ENCODE data around the gene ASB15. TPM values are rescaled to one million over a fixed set of nuclear protein-coding genes. Genes with fewer than 3 reads are reported as not detected.

ASB15 gene
- total and polyA plus RNA-seq, 2 of the 13 experiments (the other 11 are each of a cell fraction or from before 2014, with no cell fraction given): not detected

GRCh38 chr7:123557398-123558288 is 44.0 kb upstream of the ASB15 start, which contains the start of gene NDUFA5 (continued):
- TF ChIP-seq DMTF1 (CRISPR knock-in tag; IDR thresholded peaks at IDR 0.05) (no peak), SOX5 (CRISPR knock-in tag; IDR thresholded peaks at IDR 0.05; ENCODE audit: borderline replicate concordance) (no peak), CBX5 (CRISPR knock-in tag; IDR thresholded peaks at IDR 0.05; ENCODE audit: borderline replicate concordance) (no peak), MLLT10 (CRISPR knock-in tag; IDR thresholded peaks at IDR 0.05) (no peak), ZNF24 (IDR thresholded peaks at IDR 0.05) (no peak), NR1H2 (CRISPR knock-in tag; IDR thresholded peaks at IDR 0.05; ENCODE audit: borderline replicate concordance, low read depth) (no peak), KLF12 (CRISPR knock-in tag; IDR thresholded peaks at IDR 0.05; ENCODE audit: borderline replicate concordance) (no peak; the same call in 1 of the 2 replicates), PAX8 (CRISPR knock-in tag; IDR thresholded peaks at IDR 0.05; ENCODE audit: borderline replicate concordance) (no peak), ZNF543 (CRISPR knock-in tag; IDR thresholded peaks at IDR 0.05) (no peak), NRL (CRISPR knock-in tag; IDR thresholded peaks at IDR 0.05; ENCODE audit: borderline replicate concordance) (0 out of 2 replicates have a peak, but pooled peaks have one; percentile 52), ZNF530 (CRISPR knock-in tag; IDR thresholded peaks at IDR 0.05; ENCODE audit: low read depth) (no peak), MIER2 (CRISPR knock-in tag; IDR thresholded peaks at IDR 0.05) (no peak), PLSCR1 (CRISPR knock-in tag; IDR thresholded peaks at IDR 0.05; ENCODE audit: borderline replicate concordance) (no peak), ZNF549 (CRISPR knock-in tag; IDR thresholded peaks at IDR 0.05) (no peak), EEA1 (CRISPR knock-in tag; IDR thresholded peaks at IDR 0.05; ENCODE audit: borderline replicate concordance) (no peak), THYN1 (CRISPR knock-in tag; IDR thresholded peaks at IDR 0.05; ENCODE audit: borderline replicate concordance, low read depth) (no peak), SNRNP70 (IDR thresholded peaks at IDR 0.05; ENCODE audit: low read depth, low read length) (no peak), ARID5B (CRISPR knock-in tag; IDR thresholded peaks at IDR 0.05) (no peak), RBAK (CRISPR knock-in tag; IDR thresholded peaks at IDR 0.05) (no peak), STAT5B (CRISPR knock-in tag; IDR thresholded peaks at IDR 0.05) (no peak), TFDP2 (CRISPR knock-in tag; IDR thresholded peaks at IDR 0.05) (0 out of 2 replicates have a peak, but pooled peaks have one; percentile 25), GLI4 (CRISPR knock-in tag; IDR thresholded peaks at IDR 0.05; ENCODE audit: borderline replicate concordance) (no peak)
